Liver (tissue), 9 donors: ENCODE data around the gene ZDBF2. TPM values are rescaled to one million over a fixed set of nuclear protein-coding genes. Genes with fewer than 3 reads are reported as not detected.

Experiments used
- DNase-seq: peaks from one replicate; pipeline ENCODE4 v3.0.0-alpha.2; 2017; ENCODE audit warnings: low spot score
- H3K27ac ChIP-seq, 2 donors: one replicate each; pipeline ENCODE4 v1.7.0; 2013; ENCODE audit warnings: inconsistent platforms in 2 of 2, low read length in 2 of 2, control low read depth in 1 of 2, low read depth in 1 of 2, mild to moderate bottlenecking in 1 of 2
- H3K27me3 ChIP-seq, 4 donors: one replicate each; pipeline versions ENCODE4 v1.6.1 to v1.7.0; 2013; ENCODE audit warnings: low read length in 3 of 4, inconsistent platforms in 1 of 4, mild to moderate bottlenecking in 1 of 4, moderate library complexity in 1 of 4; ENCODE audit not compliant: control insufficient read depth in 4 of 4, insufficient read depth in 4 of 4
- H3K36me3 ChIP-seq, 4 donors: one replicate each; pipeline versions ENCODE4 v1.6.1 to v1.7.0; 2013; ENCODE audit warnings: low read length in 3 of 4, mild to moderate bottlenecking in 3 of 4, low read depth in 1 of 4, moderate library complexity in 1 of 4; ENCODE audit not compliant: control insufficient read depth in 4 of 4, insufficient read depth in 3 of 4
- H3K4me1 ChIP-seq, 4 donors: one replicate each; pipeline versions ENCODE4 v1.6.1 to v1.7.0; 2013; ENCODE audit warnings: low read length in 3 of 4, mild to moderate bottlenecking in 3 of 4, moderate library complexity in 1 of 4; ENCODE audit not compliant: control insufficient read depth in 4 of 4, insufficient read depth in 4 of 4
- H3K4me3 ChIP-seq, 3 donors: one replicate each; pipeline versions ENCODE4 v1.6.1 to v1.7.0; 2013; ENCODE audit warnings: low read length in 3 of 3, control low read depth in 1 of 3, low read depth in 1 of 3, mild to moderate bottlenecking in 1 of 3
- H3K9ac ChIP-seq, 2 donors: one replicate each; pipeline ENCODE4 v1.7.0; 2013; ENCODE audit warnings: low read length in 2 of 2, mild to moderate bottlenecking in 2 of 2, moderate library complexity in 2 of 2, control low read depth in 1 of 2, low read depth in 1 of 2
- H3K9me3 ChIP-seq, 4 donors: one replicate each; pipeline versions ENCODE4 v1.6.1 to v1.7.0; 2013; ENCODE audit warnings: low read length in 3 of 4; ENCODE audit not compliant: control insufficient read depth in 4 of 4
- EGR1 ChIP-seq, 2 donors: IDR thresholded peaks; 2 replicates each; pipeline ENCODE4 v1.6.1; 2016 to 2018; ENCODE audit warnings: antibody characterized with exemption in 2 of 2, low read depth in 2 of 2
- FOXA1 ChIP-seq: IDR thresholded peaks from 2 replicates; pipeline ENCODE4 v1.6.1; 2016; ENCODE audit warnings: antibody characterized with exemption
- GABPA ChIP-seq, 2 donors: IDR thresholded peaks in 1 of 2; conservative IDR thresholded peaks in 1 of 2; 2 replicates each; pipeline ENCODE4 v1.6.1; 2016; ENCODE audit warnings: antibody characterized with exemption in 2 of 2, mild to moderate bottlenecking in 1 of 2, moderate library complexity in 1 of 2
- HNF4A ChIP-seq, 2 donors: conservative IDR thresholded peaks; 2 replicates each; pipeline ENCODE4 v1.6.1; 2016; ENCODE audit warnings: antibody characterized with exemption in 2 of 2, mild to moderate bottlenecking in 2 of 2
- HNF4G ChIP-seq: IDR thresholded peaks from 2 replicates; pipeline ENCODE4 v1.6.1; 2016; ENCODE audit warnings: antibody characterized with exemption
- JUND ChIP-seq, 2 donors: IDR thresholded peaks; 2 replicates each; pipeline ENCODE4 v1.6.1; 2016; ENCODE audit warnings: antibody characterized with exemption in 2 of 2
- RAD21 ChIP-seq, 2 donors: IDR thresholded peaks; 2 replicates each; pipeline ENCODE4 v1.6.1; 2016; ENCODE audit warnings: antibody characterized with exemption in 2 of 2, mild to moderate bottlenecking in 2 of 2
- RXRA ChIP-seq, 2 donors: IDR thresholded peaks; 2 replicates each; pipeline ENCODE4 v1.6.1; 2017 to 2018; ENCODE audit warnings: antibody characterized with exemption in 2 of 2, mild to moderate bottlenecking in 1 of 2
- SP1 ChIP-seq: IDR thresholded peaks from 2 replicates; pipeline ENCODE4 v1.6.1; 2018; ENCODE audit warnings: antibody characterized with exemption, mild to moderate bottlenecking
- TAF1 ChIP-seq: conservative IDR thresholded peaks from 2 replicates; pipeline ENCODE4 v1.6.1; 2016; ENCODE audit warnings: antibody characterized with exemption, mild to moderate bottlenecking
- YY1 ChIP-seq: IDR thresholded peaks from 2 replicates; pipeline ENCODE4 v1.6.1; 2016; ENCODE audit warnings: antibody characterized with exemption, mild to moderate bottlenecking
- WGBS: extraction: QIAGEN DNeasy Blood & Tissue Kit; methylation state at CpG from one replicate; pipeline ENCODE4 v1.1.7; 2013; 5-methylcytosine and 5-hydroxymethylcytosine counted together
- polyA plus RNA-seq, 2 donors: library from polyadenylated mRNA; stranded (reverse) in 1 of 2; unstranded in 1 of 2; fragments of 200-250 nt in 1 of 2; fragments of >200 nt in 1 of 2; fragmentation: Nextera tagmentation in 1 of 2; extraction: Ambion mirVana in 1 of 2; gene quantifications; one replicate each; pipeline versions ENCODE4 v1.2.1 to v1.2.3, GENCODE V29; 2013 to 2015
- total RNA-seq, 2 donors: library from RNA; depleted of rRNA; stranded (reverse); fragments of >200 nt; gene quantifications; one replicate each; pipeline ENCODE4 v1.2.3, GENCODE V29; 2014
- TF ChIP-seq, protein P1 (sequence below): IDR thresholded peaks from 2 replicates; pipeline ENCODE4 v1.6.1; 2016; ENCODE audit warnings: antibody characterized with exemption
- TF ChIP-seq, protein P2 (sequence below): fragments of 150-350 bp; IDR thresholded peaks from 2 replicates; pipeline ENCODE4 v1.5.1; 2017; ENCODE audit warnings: improper control_type of control experiment, low read depth, low read length; ENCODE audit not compliant: missing input control
- TF ChIP-seq, protein P3 (sequence below): IDR thresholded peaks from 2 replicates; pipeline ENCODE4 v1.6.1; 2016; ENCODE audit warnings: antibody characterized with exemption
- TF ChIP-seq, protein P4 (sequence below): IDR thresholded peaks from 2 replicates; pipeline ENCODE4 v1.6.1; 2016; ENCODE audit warnings: antibody characterized with exemption
- TF ChIP-seq, protein P5 (sequence below): IDR thresholded peaks from 2 replicates; pipeline ENCODE4 v1.6.1; 2016; ENCODE audit warnings: antibody characterized with exemption, mild to moderate bottlenecking
- donor health status: healthy.
- donor health status: healthy.
- donor health status: healthy.
- donor health status: healthy.
- donor health status: healthy.

Gene ZDBF2
- total and polyA plus RNA-seq, 4 donors = 0.97 to 5.9 (median 1.9) TPM

DNA sequence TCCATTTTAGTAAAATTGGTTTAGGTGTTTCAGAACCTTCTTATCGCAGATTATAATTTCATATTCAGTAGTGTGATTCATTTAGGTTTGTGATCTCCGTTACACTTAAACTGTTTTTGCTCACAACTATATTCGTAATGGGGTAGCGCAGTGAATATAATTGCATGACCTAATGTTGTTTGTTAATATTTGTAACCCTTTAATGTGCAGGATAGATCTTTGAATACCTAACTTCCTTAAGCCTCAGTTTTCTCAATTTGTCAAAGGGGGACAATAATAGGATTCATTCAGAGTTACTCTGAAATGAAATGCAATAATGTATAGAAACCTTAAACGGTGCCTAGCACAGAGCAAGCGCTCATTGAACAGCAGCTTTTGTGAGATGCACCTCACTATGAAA is 558 bp upstream of the ZDBF2 start:
- WGBS = 31% methylated on average over 6 of the region's 6 CpGs
- Histone ChIP-seq H3K9me3 (no peaks in the 10 kb centered on the region), H3K4me3 (peak overlapping the region in 2 of 3 donors; percentile 20 to 83), H3K9ac (no peak overlapping the region), H3K4me1 (peaks cover 0 to 9% (median 5%) of the 10 kb centered on the region in 4 donors), H3K27ac (no peak overlapping the region), H3K36me3 (no peaks in the 10 kb centered on the region), H3K27me3 (peaks cover 0 to 4% (median 1%) of the 10 kb centered on the region in 4 donors)
- TF ChIP-seq, protein P1, sequence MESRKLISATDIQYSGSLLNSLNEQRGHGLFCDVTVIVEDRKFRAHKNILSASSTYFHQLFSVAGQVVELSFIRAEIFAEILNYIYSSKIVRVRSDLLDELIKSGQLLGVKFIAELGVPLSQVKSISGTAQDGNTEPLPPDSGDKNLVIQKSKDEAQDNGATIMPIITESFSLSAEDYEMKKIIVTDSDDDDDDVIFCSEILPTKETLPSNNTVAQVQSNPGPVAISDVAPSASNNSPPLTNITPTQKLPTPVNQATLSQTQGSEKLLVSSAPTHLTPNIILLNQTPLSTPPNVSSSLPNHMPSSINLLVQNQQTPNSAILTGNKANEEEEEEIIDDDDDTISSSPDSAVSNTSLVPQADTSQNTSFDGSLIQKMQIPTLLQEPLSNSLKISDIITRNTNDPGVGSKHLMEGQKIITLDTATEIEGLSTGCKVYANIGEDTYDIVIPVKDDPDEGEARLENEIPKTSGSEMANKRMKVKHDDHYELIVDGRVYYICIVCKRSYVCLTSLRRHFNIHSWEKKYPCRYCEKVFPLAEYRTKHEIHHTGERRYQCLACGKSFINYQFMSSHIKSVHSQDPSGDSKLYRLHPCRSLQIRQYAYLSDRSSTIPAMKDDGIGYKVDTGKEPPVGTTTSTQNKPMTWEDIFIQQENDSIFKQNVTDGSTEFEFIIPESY = no peak
- TF ChIP-seq JUND (IDR thresholded peaks at IDR 0.05) (no peak), SP1 (no peak), RXRA (IDR thresholded peaks at IDR 0.05) (no peak), RAD21 (IDR thresholded peaks at IDR 0.05) (no peak), GABPA (IDR thresholded peaks at IDR 0.05 in 1 of 2, conservative IDR thresholded peaks at IDR 0.05 in 1 of 2) (no peak), HNF4A (conservative IDR thresholded peaks at IDR 0.05) (no peak), HNF4G (no peak), EGR1 (IDR thresholded peaks at IDR 0.05; ENCODE audit: low read depth in 2 of 2) (no peak)
- TF ChIP-seq, protein P2, sequence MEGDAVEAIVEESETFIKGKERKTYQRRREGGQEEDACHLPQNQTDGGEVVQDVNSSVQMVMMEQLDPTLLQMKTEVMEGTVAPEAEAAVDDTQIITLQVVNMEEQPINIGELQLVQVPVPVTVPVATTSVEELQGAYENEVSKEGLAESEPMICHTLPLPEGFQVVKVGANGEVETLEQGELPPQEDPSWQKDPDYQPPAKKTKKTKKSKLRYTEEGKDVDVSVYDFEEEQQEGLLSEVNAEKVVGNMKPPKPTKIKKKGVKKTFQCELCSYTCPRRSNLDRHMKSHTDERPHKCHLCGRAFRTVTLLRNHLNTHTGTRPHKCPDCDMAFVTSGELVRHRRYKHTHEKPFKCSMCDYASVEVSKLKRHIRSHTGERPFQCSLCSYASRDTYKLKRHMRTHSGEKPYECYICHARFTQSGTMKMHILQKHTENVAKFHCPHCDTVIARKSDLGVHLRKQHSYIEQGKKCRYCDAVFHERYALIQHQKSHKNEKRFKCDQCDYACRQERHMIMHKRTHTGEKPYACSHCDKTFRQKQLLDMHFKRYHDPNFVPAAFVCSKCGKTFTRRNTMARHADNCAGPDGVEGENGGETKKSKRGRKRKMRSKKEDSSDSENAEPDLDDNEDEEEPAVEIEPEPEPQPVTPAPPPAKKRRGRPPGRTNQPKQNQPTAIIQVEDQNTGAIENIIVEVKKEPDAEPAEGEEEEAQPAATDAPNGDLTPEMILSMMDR = no peak
- TF ChIP-seq, protein P3, sequence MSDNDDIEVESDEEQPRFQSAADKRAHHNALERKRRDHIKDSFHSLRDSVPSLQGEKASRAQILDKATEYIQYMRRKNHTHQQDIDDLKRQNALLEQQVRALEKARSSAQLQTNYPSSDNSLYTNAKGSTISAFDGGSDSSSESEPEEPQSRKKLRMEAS = no peak
- DNase-seq = no peak

DNA sequence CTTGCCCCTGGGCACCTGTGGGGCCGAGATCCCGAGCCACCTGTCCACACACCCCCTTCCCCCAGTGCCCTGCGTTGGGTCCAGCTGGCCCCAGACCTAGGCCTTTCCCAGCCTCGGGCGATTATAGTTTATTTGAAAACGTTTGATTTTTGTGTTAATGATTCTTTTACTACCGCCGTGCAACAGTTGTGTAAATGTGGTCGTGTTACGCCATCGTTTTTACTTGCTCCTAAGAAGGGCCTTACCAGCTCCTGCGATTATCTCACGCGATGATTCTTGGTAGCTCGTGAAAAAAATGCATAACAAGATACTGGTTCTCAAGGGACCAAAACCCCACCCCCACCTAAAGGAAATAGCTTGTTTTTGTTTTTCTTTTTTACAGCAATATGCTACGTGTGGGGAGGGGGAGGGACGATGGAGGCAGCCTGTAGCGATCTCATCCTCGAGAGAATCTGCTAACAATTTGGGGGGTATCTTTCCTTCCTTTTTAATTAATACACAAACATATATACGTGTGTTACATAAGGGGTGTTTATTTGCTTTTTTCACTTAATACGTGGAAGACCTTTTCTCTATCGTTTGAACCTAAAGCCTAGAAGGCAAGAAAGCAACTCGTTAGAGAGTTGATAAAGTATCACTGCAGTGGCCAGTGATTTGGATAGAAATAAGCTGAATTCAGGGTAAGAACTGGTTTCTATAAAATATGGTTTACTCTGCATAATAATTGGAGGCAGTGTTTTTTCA is 1.0 kb downstream of the ZDBF2 start:
- H3K36me3 ChIP-seq = no peaks in the 10 kb centered on the region
- WGBS = 5% methylated on average over 23 of the region's 23 CpGs
- peak overlapping the region in 1 of 2 donors; percentile 44 for H3K9ac ChIP-seq
- no peak for DNase-seq
- peak overlapping the region; percentile 36 for H3K27ac ChIP-seq
- TF ChIP-seq, protein P1 = no peak
- TF ChIP-seq FOXA1 = no peak
- no peak for TF ChIP-seq SP1
- no peak for TF ChIP-seq HNF4G
- TF ChIP-seq, protein P3 = no peak
- no peak for TF ChIP-seq HNF4A (conservative IDR thresholded peaks at IDR 0.05)
- TF ChIP-seq, protein P4, sequence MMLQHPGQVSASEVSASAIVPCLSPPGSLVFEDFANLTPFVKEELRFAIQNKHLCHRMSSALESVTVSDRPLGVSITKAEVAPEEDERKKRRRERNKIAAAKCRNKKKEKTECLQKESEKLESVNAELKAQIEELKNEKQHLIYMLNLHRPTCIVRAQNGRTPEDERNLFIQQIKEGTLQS = no peak
- no peak for TF ChIP-seq YY1
- TF ChIP-seq, protein P5, sequence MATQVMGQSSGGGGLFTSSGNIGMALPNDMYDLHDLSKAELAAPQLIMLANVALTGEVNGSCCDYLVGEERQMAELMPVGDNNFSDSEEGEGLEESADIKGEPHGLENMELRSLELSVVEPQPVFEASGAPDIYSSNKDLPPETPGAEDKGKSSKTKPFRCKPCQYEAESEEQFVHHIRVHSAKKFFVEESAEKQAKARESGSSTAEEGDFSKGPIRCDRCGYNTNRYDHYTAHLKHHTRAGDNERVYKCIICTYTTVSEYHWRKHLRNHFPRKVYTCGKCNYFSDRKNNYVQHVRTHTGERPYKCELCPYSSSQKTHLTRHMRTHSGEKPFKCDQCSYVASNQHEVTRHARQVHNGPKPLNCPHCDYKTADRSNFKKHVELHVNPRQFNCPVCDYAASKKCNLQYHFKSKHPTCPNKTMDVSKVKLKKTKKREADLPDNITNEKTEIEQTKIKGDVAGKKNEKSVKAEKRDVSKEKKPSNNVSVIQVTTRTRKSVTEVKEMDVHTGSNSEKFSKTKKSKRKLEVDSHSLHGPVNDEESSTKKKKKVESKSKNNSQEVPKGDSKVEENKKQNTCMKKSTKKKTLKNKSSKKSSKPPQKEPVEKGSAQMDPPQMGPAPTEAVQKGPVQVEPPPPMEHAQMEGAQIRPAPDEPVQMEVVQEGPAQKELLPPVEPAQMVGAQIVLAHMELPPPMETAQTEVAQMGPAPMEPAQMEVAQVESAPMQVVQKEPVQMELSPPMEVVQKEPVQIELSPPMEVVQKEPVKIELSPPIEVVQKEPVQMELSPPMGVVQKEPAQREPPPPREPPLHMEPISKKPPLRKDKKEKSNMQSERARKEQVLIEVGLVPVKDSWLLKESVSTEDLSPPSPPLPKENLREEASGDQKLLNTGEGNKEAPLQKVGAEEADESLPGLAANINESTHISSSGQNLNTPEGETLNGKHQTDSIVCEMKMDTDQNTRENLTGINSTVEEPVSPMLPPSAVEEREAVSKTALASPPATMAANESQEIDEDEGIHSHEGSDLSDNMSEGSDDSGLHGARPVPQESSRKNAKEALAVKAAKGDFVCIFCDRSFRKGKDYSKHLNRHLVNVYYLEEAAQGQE = no peak
- TF ChIP-seq TAF1 = no peak
- TF ChIP-seq EGR1 (IDR thresholded peaks at IDR 0.05; ENCODE audit: low read depth in 2 of 2) = no peak
- no peak for TF ChIP-seq GABPA (IDR thresholded peaks at IDR 0.05 in 1 of 2, conservative IDR thresholded peaks at IDR 0.05 in 1 of 2)
- TF ChIP-seq, protein P2 = no peak
- H3K4me3 ChIP-seq = peak overlapping the region; percentile 44 to 83 (median 56)
- peaks cover 0 to 4% (median 1%) of the 10 kb centered on the region in 4 donors for H3K27me3 ChIP-seq
- no peaks in the 10 kb centered on the region for H3K9me3 ChIP-seq
- peaks cover 0 to 9% (median 5%) of the 10 kb centered on the region in 4 donors for H3K4me1 ChIP-seq
